GM21515 (cell line): ENCODE results near the gene TPSG1.

ENCODE experiments used
- ATAC-seq: cut with Tn5 transposase; IDR thresholded peaks from one replicate; pipeline ENCODE4 v1.9.1; 2021; ENCODE audit not compliant: unreplicated experiment

TPSG1 gene

DNA sequence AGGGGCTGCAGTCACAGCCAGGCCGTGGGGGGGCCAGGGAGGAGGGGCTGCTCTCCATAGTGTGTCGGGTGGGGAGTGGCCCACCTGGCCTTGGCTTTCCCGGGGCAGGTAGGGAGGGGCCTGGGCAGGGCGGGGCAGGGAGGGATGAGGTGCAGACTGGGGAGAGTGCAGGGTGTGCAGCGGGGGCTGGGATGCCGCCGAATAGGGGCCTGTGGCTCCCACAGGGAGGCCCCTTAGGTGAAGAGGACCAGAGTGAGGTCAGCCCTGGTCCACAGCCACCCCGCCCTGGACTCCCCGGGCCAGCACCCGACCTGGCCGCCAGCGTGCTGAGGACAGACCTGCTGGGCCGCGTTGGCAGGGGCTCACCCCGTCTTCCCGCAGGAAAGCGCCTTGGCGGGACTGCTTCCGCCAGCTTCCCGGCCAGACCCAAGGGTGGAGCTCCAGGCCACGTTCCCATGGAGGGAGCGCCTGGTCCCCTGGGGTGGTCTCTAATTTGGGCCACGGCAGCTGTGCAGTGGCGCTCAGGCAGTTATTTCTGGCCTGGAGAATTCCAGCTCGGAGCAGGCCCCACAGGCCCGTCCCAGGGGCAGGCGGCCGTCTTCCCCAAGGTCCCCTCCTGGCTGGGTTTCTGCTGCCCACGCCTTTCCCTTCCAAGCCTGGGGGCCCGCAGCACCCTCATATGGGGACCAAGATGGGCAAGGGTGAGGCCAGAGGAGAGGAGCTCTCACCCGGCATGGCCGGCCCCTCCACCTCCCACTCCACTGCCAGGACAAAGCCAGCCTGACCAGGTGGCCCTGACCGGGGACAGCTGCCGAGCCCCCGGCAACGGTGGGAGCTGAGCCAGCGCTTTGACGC lies 44.3 kb downstream of the TPSG1 start:
- no peak for ATAC-seq

GRCh38 chr16:1178295-1178910 lies 46.7 kb downstream of the TPSG1 start:
- ATAC-seq, result no peak

- no peak for ATAC-seq
These were observed 47.3 kb downstream of the TPSG1 start for GRCh38 chr16:1177750-1178149.

DNA sequence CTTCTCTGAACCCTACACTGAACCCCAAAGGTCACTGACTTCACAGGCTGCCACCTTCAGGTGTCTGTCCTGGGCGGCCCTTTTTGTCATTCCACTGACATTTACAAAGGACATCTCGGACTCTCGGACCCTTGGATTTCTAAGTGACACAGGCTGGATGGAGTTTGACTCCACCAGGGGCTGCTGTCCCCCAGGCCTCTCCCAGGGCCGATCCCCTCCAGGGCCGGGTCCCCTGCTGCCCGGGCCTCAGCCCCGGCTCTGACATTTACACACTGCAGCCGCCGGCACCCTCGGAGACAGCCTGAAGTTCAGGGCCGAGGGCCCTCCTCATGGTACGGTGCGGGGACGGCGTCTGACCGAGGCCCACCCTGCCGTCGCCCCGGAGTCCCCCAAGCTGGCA lies 48.0 kb downstream of the TPSG1 start:
- ATAC-seq, result no peak

DNA sequence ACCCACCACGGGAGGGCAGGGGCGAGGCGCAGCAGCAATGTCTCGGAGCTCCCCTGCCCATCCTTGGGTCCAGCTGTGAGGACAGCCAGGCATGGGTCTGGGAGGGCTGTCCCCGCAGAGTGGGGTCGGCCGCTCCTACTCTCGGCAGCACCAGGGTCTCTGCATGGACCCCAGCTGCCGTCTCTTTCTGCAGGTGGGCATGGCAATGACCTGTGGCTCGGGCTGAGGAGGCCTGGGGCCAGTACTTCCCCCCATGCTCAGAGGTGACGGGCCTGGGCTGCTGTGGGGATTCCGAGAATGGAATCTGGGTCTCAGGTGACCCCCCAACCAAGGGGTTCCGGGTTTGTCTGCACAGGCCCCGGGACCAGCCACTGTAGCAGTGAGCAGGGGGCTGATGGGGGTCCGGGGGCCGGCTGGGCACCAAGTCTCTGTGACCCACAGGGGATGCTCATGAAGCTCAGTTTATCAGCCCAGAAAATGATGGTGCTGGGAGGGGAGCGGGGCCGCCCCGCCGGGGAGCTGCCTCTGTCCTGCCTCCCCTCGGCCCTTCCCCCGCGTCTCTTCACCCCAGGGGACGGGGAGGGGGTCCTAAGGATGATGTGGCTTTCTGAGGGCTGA lies 48.7 kb downstream of the TPSG1 start:
- ATAC-seq, result no peak

- ATAC-seq, result no peak
These were observed 49.3 kb downstream of the TPSG1 start for GRCh38 chr16:1175566-1176279.

DNA sequence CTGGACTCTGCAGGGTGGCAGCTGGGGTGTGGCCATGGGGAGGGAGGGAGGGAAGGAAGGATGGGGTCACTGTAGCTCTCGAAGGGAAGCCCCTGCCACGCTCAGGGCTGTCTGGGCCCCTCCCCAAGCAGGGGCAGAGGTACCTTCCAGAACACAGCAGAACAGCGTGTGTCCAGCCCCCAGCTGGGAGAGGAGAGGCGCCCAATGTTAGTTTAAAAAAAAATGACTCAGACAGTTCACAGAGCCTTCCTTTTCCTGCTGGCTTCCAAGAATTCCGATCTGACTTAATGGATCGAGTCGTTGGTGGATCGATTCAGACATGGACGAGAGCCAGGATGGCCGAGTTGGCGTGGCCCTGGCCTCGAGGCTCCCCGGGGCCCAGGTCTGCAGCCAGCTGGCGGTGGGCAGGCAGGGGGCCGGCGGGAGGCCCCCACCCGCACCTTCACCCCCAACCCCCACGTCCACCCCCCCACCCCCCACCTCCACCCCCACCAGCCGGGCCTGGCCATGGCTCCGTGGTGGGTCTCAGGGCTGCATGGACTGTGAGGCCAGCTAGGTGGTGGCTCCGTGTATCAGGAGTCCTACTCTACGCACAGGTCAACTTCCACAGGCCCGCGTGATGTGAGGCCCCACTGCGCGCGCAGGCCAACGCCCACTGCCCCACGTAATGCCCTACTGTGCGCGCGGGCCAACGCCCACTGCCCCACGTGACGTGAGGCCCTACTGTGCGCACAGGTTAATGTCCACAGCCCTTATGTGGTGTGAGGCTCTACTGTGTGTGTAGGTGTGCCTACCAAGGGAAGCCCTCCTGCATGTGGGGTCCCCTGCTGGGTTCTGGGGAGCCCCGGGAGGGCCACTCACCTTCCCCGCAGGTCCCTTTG lies 50.4 kb downstream of the TPSG1 start:
- no peak for ATAC-seq

DNA sequence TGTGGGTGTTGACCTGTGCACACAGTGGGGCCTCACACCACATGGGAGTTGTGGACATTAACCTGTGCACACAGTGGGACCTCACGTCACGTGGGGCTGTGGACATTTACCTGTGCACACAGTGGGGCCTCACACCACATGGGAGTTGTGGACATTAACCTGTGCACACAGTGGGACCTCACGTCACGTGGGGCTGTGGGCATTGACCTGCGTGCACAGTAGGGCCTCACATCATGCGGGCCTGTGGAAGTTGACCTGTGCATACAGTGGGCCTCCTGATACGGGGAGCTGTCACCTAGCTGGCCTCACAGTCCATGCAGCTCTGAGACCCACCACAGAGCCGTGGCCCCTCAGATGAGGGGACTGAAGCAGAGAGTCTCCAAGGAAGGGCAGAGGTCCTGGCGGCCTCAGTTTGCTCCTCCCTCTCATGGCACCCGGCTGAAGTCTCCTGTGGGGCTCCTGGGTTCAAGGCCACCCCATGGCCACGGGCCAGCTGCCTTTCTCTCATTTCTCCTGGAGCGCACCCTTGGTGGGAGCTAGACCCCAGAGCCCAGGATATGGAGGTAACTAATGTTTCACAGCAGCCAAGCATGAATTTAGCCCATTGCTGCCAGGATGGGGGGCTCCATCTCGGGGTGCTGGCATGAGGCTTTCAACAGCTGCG lies 51.1 kb downstream of the TPSG1 start:
- no peak for ATAC-seq

GRCh38 chr16:1172651-1173050 lies 52.4 kb downstream of the TPSG1 start:
- no peak for ATAC-seq

GRCh38 chr16:1171854-1172428 lies 53.1 kb downstream of the TPSG1 start:
- ATAC-seq, result no peak
